Stomach (tissue), 9 donors: ENCODE data around the gene LDB3. TPM values are rescaled to one million over a fixed set of nuclear protein-coding genes. Genes with fewer than 3 reads are reported as not detected.
A peak's percentile ranks its signal among the peaks of the same experiment; 100 is the strongest.

Experiments used
- DNase-seq, 2 donors: peaks; one replicate each; pipeline versions ENCODE4 v3.0.0 to v3.0.0-alpha.2; 2013 to 2019
- H3K27ac ChIP-seq, 5 donors: fragments of 200-600 bp in 4 of 5; sonication (generic) in 4 of 5; one replicate each; pipeline ENCODE4 v1.5.1; 2013 to 2019; ENCODE audit warnings: mild to moderate bottlenecking in 1 of 5, moderate library complexity in 1 of 5
- H3K27me3 ChIP-seq, 3 donors: fragments of 200-600 bp; sonication (generic); one replicate each; pipeline ENCODE4 v1.5.1; 2017 to 2019; ENCODE audit warnings: mixed run types in 1 of 3
- H3K36me3 ChIP-seq, 4 donors: fragments of 200-600 bp; sonication (generic); 1 replicate in 3 of 4; 2 replicates in 1 of 4; pipeline ENCODE4 v1.5.1; 2016 to 2019
- H3K4me1 ChIP-seq, 4 donors: fragments of 200-600 bp; sonication (generic); one replicate each; pipeline ENCODE4 v1.5.1; 2016 to 2019
- H3K4me3 ChIP-seq, 4 donors: fragments of 200-600 bp; sonication (generic) in 3 of 4; one replicate each; pipeline ENCODE4 v1.5.1; 2016 to 2019; ENCODE audit warnings: mild to moderate bottlenecking in 1 of 4
- H3K9me3 ChIP-seq, 4 donors: fragments of 200-600 bp; sonication (generic); one replicate each; pipeline ENCODE4 v1.5.1; 2016 to 2019
- EP300 ChIP-seq: sonication (generic); formaldehyde crosslinking; IDR thresholded peaks from one replicate; pipeline ENCODE4 v1.6.1; 2017; ENCODE audit warnings: antibody characterized with exemption
- POLR2A ChIP-seq, 4 donors: fragments of 450-650 bp; IDR thresholded peaks; one replicate each; pipeline ENCODE4 v1.6.1; 2016; ENCODE audit warnings: antibody characterized with exemption in 4 of 4, control low read depth in 2 of 4, mild to moderate bottlenecking in 1 of 4, moderate library complexity in 1 of 4
- POLR2AphosphoS5 ChIP-seq, 3 donors: sonication (generic); formaldehyde crosslinking; IDR thresholded peaks; one replicate each; pipeline ENCODE4 v1.6.1; 2016; ENCODE audit warnings: antibody characterized with exemption in 3 of 3
- WGBS, 5 donors: extraction: QIAGEN DNeasy Blood & Tissue Kit in 3 of 5; methylation state at CpG; one replicate each; pipeline versions ENCODE4 v1.1.5 to v1.1.7; 2013 to 2018; 5-methylcytosine and 5-hydroxymethylcytosine counted together
- intact Hi-C: fragments of 100-400 bp; cut with DNase I; formaldehyde crosslinking; loops from one replicate; pipeline ENCODE4 v1.15.1; 2023; ENCODE audit warnings: low total_unique reads
- polyA plus RNA-seq, 3 donors: library from polyadenylated mRNA; stranded (reverse); fragments of 200-250 nt; gene quantifications; one replicate each; pipeline ENCODE4 v1.2.3, GENCODE V29; 2013
- total RNA-seq, 5 donors: library from RNA; depleted of rRNA; stranded (reverse); fragments of >200 nt; gene quantifications; one replicate each; pipeline versions ENCODE4 v1.1.0 to v1.2.3, GENCODE V29; 2014 to 2016
- TF ChIP-seq, protein P1 (sequence below), 7 experiments: fragments of 450-650 bp in 4 of 7; fragments of 200-600 bp in 3 of 7; sonication (generic) in 3 of 7; IDR thresholded peaks; one replicate each; pipeline ENCODE4 v1.5.1; 2016 to 2019; ENCODE audit warnings: antibody characterized with exemption in 7 of 7, control low read depth in 2 of 7, mild to moderate bottlenecking in 1 of 7
- donor health status: healthy with polysubstance abuse.
- donor health status: Bipolar disorder and iron deficiency.
- donor health status: healthy.

Gene LDB3
- total and polyA plus RNA-seq, 8 donors, result 0.29 to 8.5 (median 2.5) TPM

DNA sequence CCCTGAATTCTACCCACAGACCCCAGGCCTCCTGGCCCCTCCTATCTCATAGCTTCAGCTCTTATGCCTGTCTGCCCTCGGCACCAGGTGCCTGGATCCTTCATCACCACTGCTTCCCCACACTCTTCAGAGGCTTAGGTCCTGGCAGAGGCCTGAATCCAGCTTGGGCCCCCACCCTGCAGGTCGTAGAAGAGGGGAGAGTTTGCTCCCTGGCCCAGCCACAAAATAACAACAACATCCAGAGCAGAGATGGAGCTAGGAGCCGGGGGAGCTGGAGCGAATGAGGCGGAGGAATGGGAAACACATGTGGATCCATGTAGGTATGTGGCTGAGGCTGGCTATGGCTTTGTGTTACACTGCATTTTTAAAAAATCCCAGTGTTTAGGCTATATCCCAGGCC is 21.8 kb upstream of the LDB3 start:
- TF ChIP-seq, protein P1, sequence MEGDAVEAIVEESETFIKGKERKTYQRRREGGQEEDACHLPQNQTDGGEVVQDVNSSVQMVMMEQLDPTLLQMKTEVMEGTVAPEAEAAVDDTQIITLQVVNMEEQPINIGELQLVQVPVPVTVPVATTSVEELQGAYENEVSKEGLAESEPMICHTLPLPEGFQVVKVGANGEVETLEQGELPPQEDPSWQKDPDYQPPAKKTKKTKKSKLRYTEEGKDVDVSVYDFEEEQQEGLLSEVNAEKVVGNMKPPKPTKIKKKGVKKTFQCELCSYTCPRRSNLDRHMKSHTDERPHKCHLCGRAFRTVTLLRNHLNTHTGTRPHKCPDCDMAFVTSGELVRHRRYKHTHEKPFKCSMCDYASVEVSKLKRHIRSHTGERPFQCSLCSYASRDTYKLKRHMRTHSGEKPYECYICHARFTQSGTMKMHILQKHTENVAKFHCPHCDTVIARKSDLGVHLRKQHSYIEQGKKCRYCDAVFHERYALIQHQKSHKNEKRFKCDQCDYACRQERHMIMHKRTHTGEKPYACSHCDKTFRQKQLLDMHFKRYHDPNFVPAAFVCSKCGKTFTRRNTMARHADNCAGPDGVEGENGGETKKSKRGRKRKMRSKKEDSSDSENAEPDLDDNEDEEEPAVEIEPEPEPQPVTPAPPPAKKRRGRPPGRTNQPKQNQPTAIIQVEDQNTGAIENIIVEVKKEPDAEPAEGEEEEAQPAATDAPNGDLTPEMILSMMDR (IDR thresholded peaks at IDR 0.05), result no peak
- TF ChIP-seq POLR2A (IDR thresholded peaks at IDR 0.05) (no peak), EP300 (no peak), POLR2AphosphoS5 (IDR thresholded peaks at IDR 0.05) (no peak)
- Histone ChIP-seq H3K4me1 (peaks cover 5 to 34% (median 26%) of the 10 kb centered on the region in 4 donors), H3K27ac (no peak overlapping the region), H3K36me3 (no peaks in the 10 kb centered on the region), H3K9me3 (no peaks in the 10 kb centered on the region), H3K4me3 (no peak overlapping the region), H3K27me3 (no peaks in the 10 kb centered on the region)
- intact Hi-C loops, result no loop called here
- WGBS, 5 donors, result 82 to 93% (median 89%) methylated on average over 5 of the region's 5 CpGs
- peak in 1 of 2 donors; percentile 20 for DNase-seq

DNA sequence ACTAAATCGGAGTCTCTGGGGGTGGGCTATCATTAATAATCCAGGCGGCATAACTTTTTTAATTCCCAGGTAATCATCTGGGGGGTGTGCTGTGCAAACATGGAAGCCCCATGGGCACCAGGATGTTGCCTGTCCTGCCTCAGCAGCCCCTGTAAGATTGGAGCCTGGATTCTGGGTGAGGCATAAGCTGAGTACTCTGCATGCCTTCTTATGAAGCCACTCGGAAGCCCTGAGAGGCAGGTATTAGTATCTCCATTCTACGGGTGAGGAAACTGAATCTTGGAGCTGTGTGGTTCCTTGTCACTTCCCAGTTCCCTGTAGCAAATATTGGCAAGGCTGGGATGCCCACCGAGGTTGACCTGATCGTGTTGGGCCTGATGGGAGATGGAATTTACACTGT is 21.4 kb upstream of the LDB3 start:
- no peaks in the 10 kb centered on the region for H3K36me3 ChIP-seq
- no peak for TF ChIP-seq EP300
- no peak for TF ChIP-seq POLR2AphosphoS5 (IDR thresholded peaks at IDR 0.05)
- TF ChIP-seq POLR2A (IDR thresholded peaks at IDR 0.05), result no peak
- TF ChIP-seq, protein P1 (IDR thresholded peaks at IDR 0.05), result no peak
- no peak overlapping the region for H3K27ac ChIP-seq
- no peak overlapping the region for H3K4me3 ChIP-seq
- peak in 1 of 2 donors; percentile 1 for DNase-seq
- no peaks in the 10 kb centered on the region for H3K27me3 ChIP-seq
- H3K9me3 ChIP-seq, result no peaks in the 10 kb centered on the region
- 76 to 83% (median 78%) methylated on average over 5 to 6 of the region's 6 CpGs for WGBS, 5 donors
- intact Hi-C loops, result no loop called here
- peaks cover 5 to 34% (median 26%) of the 10 kb centered on the region in 4 donors for H3K4me1 ChIP-seq

DNA sequence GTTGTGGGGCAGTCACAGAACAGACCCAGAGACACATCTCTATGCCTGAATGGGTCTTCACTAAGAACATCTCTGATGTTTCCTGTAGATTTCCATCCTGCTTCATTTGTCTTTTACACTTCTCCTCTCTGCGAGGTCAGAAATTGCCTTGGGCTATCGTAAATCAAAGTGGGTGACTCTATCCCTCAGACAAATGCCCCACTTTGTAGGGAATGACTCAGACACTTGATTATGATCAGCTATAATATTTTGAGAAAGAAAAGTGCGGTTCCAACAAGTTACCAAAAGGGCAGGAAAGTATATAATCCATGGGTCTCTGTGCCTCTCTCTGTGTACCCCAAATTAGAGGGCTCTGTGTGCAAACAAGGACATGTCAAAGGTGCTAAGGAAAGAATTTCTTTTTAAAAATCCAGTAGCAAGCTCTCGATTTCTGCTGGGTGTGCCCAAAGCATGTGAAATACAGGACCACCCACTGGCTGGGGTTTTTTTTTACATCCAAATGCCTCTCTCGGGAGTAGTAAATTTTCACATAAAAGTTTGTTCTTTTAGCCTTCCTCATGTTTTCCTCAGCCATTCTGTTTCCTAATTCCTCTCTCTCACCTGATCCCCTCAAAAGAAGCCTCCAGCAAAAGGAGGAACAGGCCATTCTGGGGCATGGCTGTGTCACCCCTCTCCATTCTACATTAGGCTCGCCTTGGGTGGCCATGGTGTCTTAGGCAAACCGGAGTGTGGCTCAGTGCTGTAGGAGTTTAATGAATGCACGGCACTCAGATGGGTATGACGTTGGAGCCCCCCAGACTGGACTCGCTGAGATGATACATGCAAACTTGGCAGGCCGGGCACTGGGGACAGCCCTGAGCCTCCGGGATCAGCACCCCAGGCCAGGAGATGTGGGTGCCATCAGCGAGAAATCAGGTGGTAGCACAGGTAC is 20.3 kb upstream of the LDB3 start:
- WGBS, 5 donors, result 84 to 89% (median 88%) methylated on average over 11 to 13 of the region's 13 CpGs
- no peak overlapping the region for H3K4me3 ChIP-seq

DNA sequence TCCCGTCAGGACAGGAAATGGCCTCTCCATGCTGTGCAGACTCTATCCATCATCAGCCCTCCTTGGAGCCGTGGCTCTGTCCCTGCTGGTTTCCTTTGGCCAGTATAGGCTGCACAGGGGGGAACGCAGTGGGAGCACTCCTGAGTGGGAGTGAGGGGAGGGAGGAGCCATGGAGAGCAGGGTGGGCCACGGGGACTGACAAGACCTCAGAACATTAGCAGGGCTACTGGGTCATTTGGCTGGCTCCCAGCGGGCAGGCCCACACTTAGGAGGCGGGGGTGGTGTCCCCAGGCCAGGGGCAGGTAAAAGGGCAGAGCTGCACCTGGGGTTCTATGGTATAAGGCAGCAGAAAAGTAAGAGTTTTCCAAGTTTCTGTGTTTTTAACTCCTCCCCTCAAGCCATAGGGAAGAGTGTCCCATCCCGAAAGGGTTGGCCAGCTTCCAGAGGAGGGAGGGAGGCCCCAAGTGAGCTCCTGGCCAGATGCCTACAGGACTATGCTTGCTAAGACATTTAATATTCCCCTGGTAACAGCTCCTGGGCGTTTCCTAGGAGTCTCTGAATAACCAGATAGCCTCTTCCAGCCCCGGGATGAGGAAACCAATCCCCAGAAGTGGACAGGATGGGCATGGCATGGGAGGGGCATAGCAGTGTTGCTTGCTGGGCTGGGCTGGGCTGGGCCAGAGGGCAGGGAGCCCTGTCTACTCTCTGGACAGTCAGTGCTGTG is 19.4 kb upstream of the LDB3 start:
- peak; percentile 39 to 90 for DNase-seq
- Histone ChIP-seq H3K36me3 (no peaks in the 10 kb centered on the region), H3K4me1 (peaks cover 5 to 26% (median 16%) of the 10 kb centered on the region in 4 donors), H3K27me3 (no peaks in the 10 kb centered on the region), H3K9me3 (no peaks in the 10 kb centered on the region), H3K4me3 (no peak overlapping the region), H3K27ac (no peak overlapping the region)
- TF ChIP-seq POLR2A (IDR thresholded peaks at IDR 0.05), result no peak
- TF ChIP-seq POLR2AphosphoS5 (IDR thresholded peaks at IDR 0.05), result no peak
- TF ChIP-seq EP300, result no peak
- TF ChIP-seq, protein P1 (IDR thresholded peaks at IDR 0.05), result no peak
- WGBS, 5 donors, result 37 to 48% (median 45%) methylated on average over 9 of the region's 9 CpGs
- intact Hi-C loops, result no loop called here

More for the DNA sequence above, 20.3 kb upstream of the LDB3 start:
- Histone ChIP-seq H3K36me3 (no peaks in the 10 kb centered on the region), H3K9me3 (no peaks in the 10 kb centered on the region), H3K27me3 (no peaks in the 10 kb centered on the region), H3K4me1 (peaks cover 5 to 34% (median 21%) of the 10 kb centered on the region in 4 donors), H3K27ac (no peak overlapping the region)
- peak in 1 of 2 donors; percentile 16 for DNase-seq
- TF ChIP-seq EP300 (no peak), POLR2A (IDR thresholded peaks at IDR 0.05) (no peak), POLR2AphosphoS5 (IDR thresholded peaks at IDR 0.05) (no peak)
- TF ChIP-seq, protein P1 (IDR thresholded peaks at IDR 0.05), result no peak
- intact Hi-C loops, result no loop called here
